GM18502 (cell line): Measurements from ENCODE around the gene DAB2IP.

ENCODE experiments used
- ATAC-seq: cut with Tn5 transposase; IDR thresholded peaks from one replicate; pipeline ENCODE4 v1.9.1; 2021; ENCODE audit warnings: mild to moderate bottlenecking; ENCODE audit not compliant: unreplicated experiment, poor library complexity

DAB2IP gene

GRCh38 chr9:121679901-121680635, 28.6 kb downstream of the DAB2IP start:
- no peak for ATAC-seq

GRCh38 chr9:121681404-121681803, 30.0 kb downstream of the DAB2IP start:
- ATAC-seq, result no peak

- no peak for ATAC-seq
Observed at GRCh38 chr9:121682201-121682600, 30.8 kb downstream of the DAB2IP start.

- ATAC-seq, result no peak
Observed at GRCh38 chr9:121682926-121683515, 31.6 kb downstream of the DAB2IP start.

GRCh38 chr9:121683652-121684051, 32.2 kb downstream of the DAB2IP start:
- no peak for ATAC-seq

GRCh38 chr9:121684381-121685145, 33.1 kb downstream of the DAB2IP start:
- ATAC-seq, result no peak

GRCh38 chr9:121685146-121685794, 33.8 kb downstream of the DAB2IP start:
- no peak for ATAC-seq

GRCh38 chr9:121685795-121686377, 34.5 kb downstream of the DAB2IP start:
- no peak for ATAC-seq

GRCh38 chr9:121686930-121687541, 35.6 kb downstream of the DAB2IP start:
- peak; percentile 79 for ATAC-seq

GRCh38 chr9:121688146-121688680, 36.8 kb downstream of the DAB2IP start:
- ATAC-seq, result no peak

- ATAC-seq, result no peak
Observed at GRCh38 chr9:121688681-121689080, 37.2 kb downstream of the DAB2IP start.

- no peak for ATAC-seq
Observed at GRCh38 chr9:121689461-121690157, 38.2 kb downstream of the DAB2IP start.

- no peak for ATAC-seq
Observed at GRCh38 chr9:121690316-121690715, 38.9 kb downstream of the DAB2IP start.

- ATAC-seq, result no peak
Observed at GRCh38 chr9:121690766-121691165, 39.3 kb downstream of the DAB2IP start.

- ATAC-seq, result no peak
Observed at GRCh38 chr9:121691890-121692289, 40.5 kb downstream of the DAB2IP start.

GRCh38 chr9:121692606-121693387, 41.4 kb downstream of the DAB2IP start:
- no peak for ATAC-seq

GRCh38 chr9:121693388-121693670, 41.9 kb downstream of the DAB2IP start:
- no peak for ATAC-seq

- ATAC-seq, result no peak
Observed at GRCh38 chr9:121694001-121694400, 42.6 kb downstream of the DAB2IP start.

GRCh38 chr9:121694600-121694999, 43.2 kb downstream of the DAB2IP start:
- ATAC-seq, result no peak
